B cell (primary cell): ENCODE measurements around the gene BEND5. TPM values are rescaled to one million over a fixed set of nuclear protein-coding genes. Genes with fewer than 3 reads are reported as not detected.

Experiments
- ATAC-seq: fragments of 200-7000 bp; cut with Tn5 transposase; one replicate; pipeline ENCODE4 v1.10.0; 2021; ENCODE audit warnings: low read depth, mild to moderate bottlenecking, moderate number of reproducible peaks, moderate library complexity
- CTCF ChIA-PET: fragments of 350-600 bp; sonication (Branson Sonifier 250); formaldehyde crosslinking; loops from one replicate; lab custom pipeline; 2021; ENCODE audit warnings: antibody characterized with exemption, inconsistent platforms; lab: Charles Lee
- POLR2A ChIA-PET: fragments of 350-600 bp; sonication (Branson Sonifier 250); formaldehyde crosslinking; loops from one replicate; lab custom pipeline; 2021; ENCODE audit warnings: antibody characterized with exemption; lab: Charles Lee
- DNase-seq: peaks from one replicate; pipeline ENCODE4 v3.0.0; 2013
- H2AFZ ChIP-seq: 2 replicates; pipeline ENCODE4 v1.6.1; 2012; ENCODE audit warnings: mild to moderate bottlenecking, low read depth, low read length; ENCODE audit not compliant: insufficient read depth, poor library complexity, severe bottlenecking
- H3K27ac ChIP-seq, 2 donors: 1 replicate in 1 of 2; 2 replicates in 1 of 2; pipeline ENCODE4 v1.5.1; 2012 to 2013; ENCODE audit warnings: low read length in 2 of 2, mild to moderate bottlenecking in 2 of 2, moderate library complexity in 1 of 2
- H3K27me3 ChIP-seq, 4 experiments: fragments of 200-600 bp in 1 of 4; sonication (generic) in 1 of 4; replicated peaks in 1 of 4; 1 replicate in 2 of 4; 2 replicates in 2 of 4; pipeline versions ENCODE4 v1.6.1 to v1.7.0; 2013 to 2016; ENCODE audit warnings: low read length in 3 of 4, mild to moderate bottlenecking in 2 of 4, mixed read lengths in 1 of 4, moderate library complexity in 1 of 4; ENCODE audit not compliant: insufficient read depth in 4 of 4, control insufficient read depth in 3 of 4; ENCODE audit errors: control extremely low read depth in 1 of 4
- H3K36me3 ChIP-seq, 2 experiments: replicated peaks in 1 of 2; 1 replicate in 1 of 2; 2 replicates in 1 of 2; pipeline versions ENCODE4 v1.6.1 to v1.7.1; 2013; ENCODE audit warnings: low read length in 1 of 2; ENCODE audit not compliant: insufficient read depth in 2 of 2, control insufficient read depth in 1 of 2; ENCODE audit errors: control extremely low read depth in 1 of 2, extremely low read depth in 1 of 2
- H3K4me1 ChIP-seq, 2 donors: fragments of 200-600 bp in 1 of 2; sonication (generic) in 1 of 2; 1 replicate in 1 of 2; 2 replicates in 1 of 2; pipeline versions ENCODE4 v1.5.1 to v1.6.1; 2013 to 2017; ENCODE audit warnings: low read length in 2 of 2; ENCODE audit not compliant: control insufficient read depth in 2 of 2, insufficient read depth in 2 of 2
- H3K4me2 ChIP-seq: replicated peaks from 2 replicates; pipeline ENCODE3; 2012; ENCODE audit warnings: mild to moderate bottlenecking, low read depth, low read length; ENCODE audit not compliant: poor library complexity, severe bottlenecking
- H3K4me3 ChIP-seq, 5 experiments: fragments of 200-600 bp in 1 of 5; sonication (generic) in 1 of 5; 1 replicate in 3 of 5; 2 replicates in 2 of 5; pipeline versions ENCODE4 v1.5.1 to v1.7.0; 2011 to 2016; ENCODE audit warnings: low read length in 4 of 5, mild to moderate bottlenecking in 4 of 5, low read depth in 2 of 5, control low read depth in 1 of 5, moderate library complexity in 1 of 5; ENCODE audit not compliant: insufficient read depth in 1 of 5; ENCODE audit errors: control extremely low read depth in 1 of 5, extremely low read depth in 1 of 5
- H3K79me2 ChIP-seq: fragments of 200-600 bp; sonication (generic); one replicate; pipeline ENCODE4 v1.6.0; 2016; ENCODE audit warnings: low read length; ENCODE audit not compliant: control insufficient read depth, insufficient read depth
- H3K9ac ChIP-seq: fragments of 200-600 bp; sonication (generic); 2 replicates; pipeline ENCODE4 v1.6.1; 2017; ENCODE audit warnings: mild to moderate bottlenecking, low read length, moderate library complexity
- H3K9me3 ChIP-seq, 3 donors: one replicate each; pipeline versions ENCODE4 v1.6.1 to v1.7.1; 2013; ENCODE audit warnings: low read length in 2 of 3; ENCODE audit not compliant: control insufficient read depth in 2 of 3, insufficient read depth in 1 of 3; ENCODE audit errors: control extremely low read depth in 1 of 3
- H4K20me1 ChIP-seq: 2 replicates; pipeline ENCODE4 v1.6.0; 2012; ENCODE audit warnings: mild to moderate bottlenecking, low read length; ENCODE audit not compliant: insufficient read depth, control insufficient read depth, poor library complexity, severe bottlenecking
- H3K27ac Mint-ChIP-seq: one replicate; pipeline ENCODE4 v1.8.0; 2021; ENCODE audit warnings: mixed read lengths
- H3K27me3 Mint-ChIP-seq: one replicate; pipeline ENCODE4 v1.8.0; 2021; ENCODE audit warnings: mixed read lengths
- H3K4me1 Mint-ChIP-seq: one replicate; pipeline ENCODE4 v1.8.0; 2021; ENCODE audit warnings: mixed read lengths
- H3K4me3 Mint-ChIP-seq: one replicate; pipeline ENCODE4 v1.8.0; 2021; ENCODE audit warnings: mixed read lengths
- H3K9me3 Mint-ChIP-seq: one replicate; pipeline ENCODE4 v1.8.0; 2022; ENCODE audit warnings: mixed read lengths; ENCODE audit not compliant: insufficient read depth
- CTCF ChIP-seq: fragments of 200-600 bp; IDR thresholded peaks from one replicate; pipeline ENCODE4 v1.8.0; 2022; ENCODE audit warnings: antibody characterized with exemption, mild to moderate bottlenecking
- EZH2 ChIP-seq: IDR thresholded peaks from 2 replicates; pipeline ENCODE4 v1.6.1; 2012; ENCODE audit warnings: borderline replicate concordance, low read depth, mild to moderate bottlenecking, moderate library complexity, low read length; ENCODE audit not compliant: insufficient read depth, poor library complexity, severe bottlenecking
- WGBS: methylation state at CpG from one replicate; pipeline ENCODE4 v1.1.5; 2013; ENCODE audit warnings: missing lambda C conversion rate; ENCODE audit not compliant: insufficient coverage; 5-methylcytosine and 5-hydroxymethylcytosine counted together
- intact Hi-C: fragments of 100-400 bp; cut with micrococcal nuclease; formaldehyde crosslinking; loops from one replicate; pipeline ENCODE4 v1.10.0; 2022
- polyA plus RNA-seq: library from polyadenylated mRNA; depleted of rRNA; stranded (reverse); fragments of >200 nt; gene quantifications from 2 replicates; pipeline ENCODE4 v1.2.3, GENCODE V29; 2012
- total RNA-seq, 2 donors: library from RNA; stranded (reverse); fragments of 120-200 nt in 1 of 2; gene quantifications; 1 replicate in 1 of 2; 2 replicates in 1 of 2; pipeline versions ENCODE4 v1.2.3 to v1.2.4, GENCODE V29; 2013 to 2022

BEND5 gene
- total and polyA plus RNA-seq, 2 donors (not counting 1 experiment from before 2014, with no cell fraction given), result 19.5 to 19.7 TPM

GRCh38 chr1:48687282-48688045 is 89.2 kb downstream of the BEND5 start:
- Mint-ChIP-seq H3K27me3 (peaks cover 5% of the 10 kb centered on the region), H3K4me1 (peaks cover 2% of the 10 kb centered on the region), H3K4me3 (no peak overlapping the region), H3K27ac (no peak overlapping the region), H3K9me3 (no peaks in the 10 kb centered on the region)
- POLR2A ChIA-PET, result no interaction called here
- no peaks in the 10 kb centered on the region for H3K9me3 ChIP-seq
- no peak for TF ChIP-seq EZH2
- no peak for TF ChIP-seq CTCF
- H3K27me3 ChIP-seq, result no peaks in the 10 kb centered on the region
- H2AFZ ChIP-seq, result no peak overlapping the region
- intact Hi-C loops, result no loop called here
- WGBS, result 84% methylated on average over 6 of the region's 13 CpGs
- no peak for DNase-seq
- no peak for ATAC-seq
- no peaks in the 10 kb centered on the region for H4K20me1 ChIP-seq
- H3K4me3 ChIP-seq, result no peak overlapping the region
- H3K4me1 ChIP-seq, result no peaks in the 10 kb centered on the region
- no peak overlapping the region for H3K9ac ChIP-seq
- H3K27ac ChIP-seq, result no peak overlapping the region
- H3K36me3 ChIP-seq, result no peaks in the 10 kb centered on the region
- CTCF ChIA-PET, result interaction anchor here (1.3 to 3.2 kb wide), 5 partner anchors 9 to 130 kb away, joined by 5 to 16 read pairs (median 6); no protein-coding TSS in a partner anchor
- H3K79me2 ChIP-seq, result no peaks in the 10 kb centered on the region
- H3K4me2 ChIP-seq, result no peak overlapping the region

GRCh38 chr1:48686159-48686558 is 90.5 kb downstream of the BEND5 start:
- POLR2A ChIA-PET, result no interaction called here

More at GRCh38 chr1:48686159-48686558, 90.5 kb downstream of the BEND5 start:
- Histone ChIP-seq H3K79me2 (no peaks in the 10 kb centered on the region), H3K36me3 (no peaks in the 10 kb centered on the region), H3K9ac (no peak overlapping the region), H2AFZ (no peak overlapping the region), H4K20me1 (no peaks in the 10 kb centered on the region), H3K27ac (no peak overlapping the region), H3K9me3 (no peaks in the 10 kb centered on the region), H3K27me3 (no peaks in the 10 kb centered on the region), H3K4me2 (no peak overlapping the region), H3K4me3 (no peak overlapping the region), H3K4me1 (no peaks in the 10 kb centered on the region)
- no peak for TF ChIP-seq EZH2
- no peak for TF ChIP-seq CTCF
- Mint-ChIP-seq H3K9me3 (no peaks in the 10 kb centered on the region), H3K4me3 (no peak overlapping the region), H3K4me1 (peaks cover 2% of the 10 kb centered on the region), H3K27ac (no peak overlapping the region), H3K27me3 (peaks cover under 1% of the 10 kb centered on the region)
- no peak for ATAC-seq
- CTCF ChIA-PET, result interaction anchor here (1.3 to 2.3 kb wide), 3 partner anchors 9 to 131 kb away, joined by 4 to 7 read pairs (median 6); no protein-coding TSS in a partner anchor
- DNase-seq, result no peak
- intact Hi-C loops, result no loop called here
- WGBS, result 83% methylated on average over 4 of the region's 5 CpGs
